Astrocyte (in vitro differentiated cells and primary cell): ENCODE results near the gene FGF12. TPM values are rescaled to one million over a fixed set of nuclear protein-coding genes. Genes with fewer than 3 reads are reported as not detected.

ENCODE experiments used
- DNase-seq: peaks from one replicate; pipeline ENCODE4 v3.0.0-alpha.2; 2010; ENCODE audit warnings: low read depth
- FAIRE-seq: peaks from 2 replicates; lab custom pipeline; 2011; peaks lifted over from hg19 to GRCh38; lab: Jason Lieb, UNC
- H2AFZ ChIP-seq: 2 replicates; pipeline ENCODE4 v1.6.0; 2012; ENCODE audit warnings: low read depth, low read length, inconsistent platforms
- H3K27ac ChIP-seq: 2 replicates; pipeline ENCODE4 v1.5.1; 2011; ENCODE audit warnings: low read depth, low read length, inconsistent platforms
- H3K27me3 ChIP-seq: 2 replicates; pipeline ENCODE4 v1.6.0; 2011; ENCODE audit warnings: low read length, inconsistent platforms; ENCODE audit not compliant: insufficient read depth
- H3K36me3 ChIP-seq: 2 replicates; pipeline ENCODE4 v1.5.1; 2011; ENCODE audit warnings: low read length, inconsistent platforms; ENCODE audit not compliant: insufficient read depth
- H3K4me1 ChIP-seq: 2 replicates; pipeline ENCODE4 v1.5.1; 2011; ENCODE audit warnings: low read length, inconsistent platforms; ENCODE audit not compliant: insufficient read depth
- H3K4me2 ChIP-seq: 2 replicates; pipeline ENCODE4 v1.6.0; 2012; ENCODE audit warnings: low read length, inconsistent platforms
- H3K4me3 ChIP-seq: 2 replicates; pipeline ENCODE4 v1.5.1; 2011; ENCODE audit warnings: low read depth, mild to moderate bottlenecking, low read length, inconsistent platforms; ENCODE audit not compliant: insufficient read depth
- H3K79me2 ChIP-seq: 2 replicates; pipeline ENCODE4 v1.6.0; 2012; ENCODE audit warnings: mild to moderate bottlenecking, low read length, inconsistent platforms; ENCODE audit not compliant: insufficient read depth
- H3K9ac ChIP-seq: 2 replicates; pipeline ENCODE4 v1.6.0; 2012; ENCODE audit warnings: mild to moderate bottlenecking, low read length, inconsistent platforms
- H3K9me3 ChIP-seq: 2 replicates; pipeline ENCODE4 v1.5.1; 2012; ENCODE audit warnings: low read depth, mild to moderate bottlenecking, low read length, inconsistent platforms; ENCODE audit not compliant: insufficient read depth
- H4K20me1 ChIP-seq: 2 replicates; pipeline ENCODE4 v1.6.0; 2012; ENCODE audit warnings: low read length, inconsistent platforms; ENCODE audit not compliant: insufficient read depth
- H3K27ac Mint-ChIP-seq: one replicate; pipeline ENCODE4 v1.8.0; 2021; ENCODE audit warnings: mild to moderate bottlenecking, mixed read lengths; ENCODE audit not compliant: unreplicated experiment
- H3K27me3 Mint-ChIP-seq: one replicate; pipeline ENCODE4 v1.8.0; 2021; ENCODE audit warnings: low read depth, mixed read lengths; ENCODE audit not compliant: unreplicated experiment
- H3K36me3 Mint-ChIP-seq: one replicate; pipeline ENCODE4 v1.8.0; 2021; ENCODE audit warnings: low read depth, mixed read lengths; ENCODE audit not compliant: unreplicated experiment
- H3K4me1 Mint-ChIP-seq: one replicate; pipeline ENCODE4 v1.8.0; 2021; ENCODE audit warnings: low read depth, mixed read lengths; ENCODE audit not compliant: unreplicated experiment
- H3K4me3 Mint-ChIP-seq: one replicate; pipeline ENCODE4 v1.8.0; 2021; ENCODE audit warnings: mild to moderate bottlenecking, moderate library complexity, mixed read lengths; ENCODE audit not compliant: unreplicated experiment
- H3K9me3 Mint-ChIP-seq: one replicate; pipeline ENCODE4 v1.8.0; 2021; ENCODE audit warnings: mild to moderate bottlenecking, mixed read lengths; ENCODE audit not compliant: unreplicated experiment
- CTCF ChIP-seq: IDR thresholded peaks from 2 replicates; pipeline ENCODE4 v1.5.1; 2011; ENCODE audit warnings: low read depth, mild to moderate bottlenecking, inconsistent platforms, low read length, moderate library complexity; ENCODE audit not compliant: insufficient read depth
- EZH2 ChIP-seq: IDR thresholded peaks from 2 replicates; pipeline ENCODE4 v1.6.1; 2012; ENCODE audit warnings: mild to moderate bottlenecking, low read length, inconsistent platforms; ENCODE audit not compliant: insufficient read depth
- total RNA-seq: library from RNA; stranded (reverse); gene quantifications from 2 replicates; pipeline ENCODE4 v1.2.1, GENCODE V29; 2021

The FGF12 gene
- total RNA-seq, 1 donor from 2014 or later: 1.4 TPM

GRCh38 chr3:192514754-192515663 is 212.3 kb downstream of the FGF12 start:
- peaks cover 10% of the 10 kb centered on the region for H3K27me3 Mint-ChIP-seq
- Histone ChIP-seq H2AFZ (peak overlapping the region; percentile 78), H3K9ac (no peak overlapping the region), H4K20me1 (no peaks in the 10 kb centered on the region), H3K27me3 (peaks cover 11% of the 10 kb centered on the region), H3K79me2 (no peaks in the 10 kb centered on the region), H3K4me2 (peak overlapping the region; percentile 93), H3K9me3 (no peaks in the 10 kb centered on the region), H3K27ac (no peak overlapping the region), H3K4me1 (peaks cover 3% of the 10 kb centered on the region), H3K4me3 (peak overlapping the region; percentile 48), H3K36me3 (no peaks in the 10 kb centered on the region)
- H3K4me3 Mint-ChIP-seq: peak overlapping the region; percentile 92
- no peak for TF ChIP-seq CTCF
- no peak for TF ChIP-seq EZH2
- peaks cover 4% of the 10 kb centered on the region for H3K4me1 Mint-ChIP-seq
- no peak overlapping the region for H3K27ac Mint-ChIP-seq
- FAIRE-seq (no peak), DNase-seq (no peak)
- H3K9me3 Mint-ChIP-seq: no peaks in the 10 kb centered on the region
- no peaks in the 10 kb centered on the region for H3K36me3 Mint-ChIP-seq

GRCh38 chr3:192514081-192514753 is 213.1 kb downstream of the FGF12 start:
- Histone ChIP-seq H3K4me2 (peak overlapping the region; percentile 93), H3K4me3 (peak overlapping the region; percentile 48), H3K79me2 (no peaks in the 10 kb centered on the region), H2AFZ (peak overlapping the region; percentile 78), H3K27me3 (peaks cover 11% of the 10 kb centered on the region), H3K27ac (no peak overlapping the region), H3K4me1 (peaks cover 3% of the 10 kb centered on the region), H4K20me1 (no peaks in the 10 kb centered on the region), H3K9ac (no peak overlapping the region), H3K36me3 (no peaks in the 10 kb centered on the region), H3K9me3 (no peaks in the 10 kb centered on the region)
- Mint-ChIP-seq H3K36me3 (no peaks in the 10 kb centered on the region), H3K9me3 (no peaks in the 10 kb centered on the region), H3K4me1 (peaks cover 4% of the 10 kb centered on the region), H3K4me3 (peak overlapping the region; percentile 92), H3K27ac (no peak overlapping the region), H3K27me3 (peaks cover 10% of the 10 kb centered on the region)
- DNase-seq (peak; percentile 33), FAIRE-seq (no peak)
- peak; percentile 7 for TF ChIP-seq CTCF
- no peak for TF ChIP-seq EZH2
